Mucosa of descending colon (tissue), 3 donors: Measurements from ENCODE around the gene PIK3R3. TPM values are rescaled to one million over a fixed set of nuclear protein-coding genes. Genes with fewer than 3 reads are reported as not detected.

Experiments used
- ATAC-seq: fragments of 200-7000 bp; cut with Tn5 transposase; one replicate; pipeline ENCODE4 v1.9.1; 2020; ENCODE audit warnings: mild to moderate bottlenecking, moderate library complexity
- DNase-seq, 3 donors: peaks; one replicate each; pipeline ENCODE4 v3.0.0-alpha.2; 2020
- H3K36me3 ChIP-seq: fragments of 200-600 bp; one replicate; pipeline ENCODE4 v1.8.0; 2021; ENCODE audit warnings: low read depth, mild to moderate bottlenecking
- H3K4me1 ChIP-seq: fragments of 200-600 bp; one replicate; pipeline ENCODE4 v1.8.0; 2021; ENCODE audit warnings: low read depth, mild to moderate bottlenecking
- H3K4me3 ChIP-seq: fragments of 200-600 bp; one replicate; pipeline ENCODE4 v1.8.0; 2021; ENCODE audit warnings: mild to moderate bottlenecking
- H3K9me3 ChIP-seq: fragments of 200-600 bp; one replicate; pipeline ENCODE4 v1.8.0; 2021; ENCODE audit warnings: mild to moderate bottlenecking
- CTCF ChIP-seq: fragments of 200-600 bp; IDR thresholded peaks from one replicate; pipeline ENCODE4 v1.8.0; 2022; ENCODE audit warnings: antibody characterized with exemption, mild to moderate bottlenecking
- intact Hi-C, 2 donors: fragments of 100-400 bp; cut with DNase I in 1 of 2; cut with micrococcal nuclease in 1 of 2; formaldehyde crosslinking; loops; one replicate each; pipeline versions ENCODE4 v1.11.0 to v1.11.1; 2022; cut with DNase I, micrococcal nuclease
- total RNA-seq, 3 donors: library from RNA; stranded (reverse); fragmentation: NEBNext Ultra II Directional in 2 of 3; extraction: Animal tissue kit (Norgen Biotek cat#: 25700) in 2 of 3; gene quantifications; one replicate each; pipeline versions ENCODE4 v1.2.1 to v1.2.4, GENCODE V29; 2021 to 2023
- donor health status: DM: no; HTN: no; CAD: no; lungs with moderate emphysema.
- donor health status: DM: no; HTN: no; CAD: no.
- donor health status: DM: no; HTN: yes; CAD: no.

Gene PIK3R3
- total RNA-seq, 3 donors from 2014 or later: 5.9 to 15.6 (median 10.6) TPM

GRCh38 chr1:46001081-46001785 lies 131.2 kb downstream of the PIK3R3 start:
- TF ChIP-seq CTCF: no peak
- Histone ChIP-seq H3K9me3 (no peaks in the 10 kb centered on the region), H3K36me3 (no peaks in the 10 kb centered on the region), H3K4me1 (no peaks in the 10 kb centered on the region), H3K4me3 (no peak overlapping the region)
- intact Hi-C loops: no loop called here
- ATAC-seq (no peak), DNase-seq (no peak)

GRCh38 chr1:45999507-45999906 lies 132.9 kb downstream of the PIK3R3 start:
- DNase-seq (no peak), ATAC-seq (no peak)
- intact Hi-C loops: no loop called here
- Histone ChIP-seq H3K36me3 (no peaks in the 10 kb centered on the region), H3K4me1 (no peaks in the 10 kb centered on the region), H3K9me3 (no peaks in the 10 kb centered on the region), H3K4me3 (no peak overlapping the region)
- no peak for TF ChIP-seq CTCF

GRCh38 chr1:45998020-45998617 lies 134.3 kb downstream of the PIK3R3 start:
- no peak for DNase-seq
- intact Hi-C loops: no loop called here

GRCh38 chr1:45995298-45995697 lies 137.1 kb downstream of the PIK3R3 start:
- Histone ChIP-seq H3K4me3 (no peak overlapping the region), H3K9me3 (no peaks in the 10 kb centered on the region), H3K36me3 (no peaks in the 10 kb centered on the region), H3K4me1 (no peaks in the 10 kb centered on the region)
- TF ChIP-seq CTCF: no peak
- ATAC-seq: no peak
- intact Hi-C loops: no loop called here
- DNase-seq: no peak

More at GRCh38 chr1:45998020-45998617, 134.3 kb downstream of the PIK3R3 start:
- Histone ChIP-seq H3K4me3 (no peak overlapping the region), H3K9me3 (no peaks in the 10 kb centered on the region), H3K36me3 (no peaks in the 10 kb centered on the region), H3K4me1 (no peaks in the 10 kb centered on the region)
- TF ChIP-seq CTCF: no peak
- ATAC-seq: no peak

GRCh38 chr1:45994423-45994822 lies 138.0 kb downstream of the PIK3R3 start:
- intact Hi-C loops: no loop called here
- Histone ChIP-seq H3K4me1 (no peaks in the 10 kb centered on the region), H3K4me3 (no peak overlapping the region), H3K36me3 (no peaks in the 10 kb centered on the region), H3K9me3 (no peaks in the 10 kb centered on the region)
- no peak for TF ChIP-seq CTCF
- ATAC-seq: no peak
- DNase-seq: no peak

Other genes starting within 250 kb of the PIK3R3 start
- gene TSPAN1, start 42.5 kb upstream of the PIK3R3 start, total RNA-seq: 1,000 to 10,000 TPM in 2 of 3 donors, 100 to 1,000 TPM in 1; 723 to 1,819 (median 1,586) TPM
- not detected for gene P3R3URF, start 43.9 kb upstream of the PIK3R3 start, total RNA-seq
- gene POMGNT1, start 65.8 kb upstream of the PIK3R3 start, total RNA-seq: 10 to 100 TPM; 23.8 to 39.0 (median 38.4) TPM
- gene LURAP1, start 70.7 kb upstream of the PIK3R3 start, total RNA-seq: 1 to 10 TPM in 2 of 3 donors, under 1 TPM in 1; 0.63 to 5.9 (median 1.6) TPM
- gene RAD54L, start 115.1 kb upstream of the PIK3R3 start, total RNA-seq: 1 to 10 TPM; 3.0 to 8.0 (median 3.6) TPM
- gene LRRC41, start 171.0 kb upstream of the PIK3R3 start, total RNA-seq: 10 to 100 TPM; 41.8 to 56.0 (median 43.1) TPM
- gene UQCRH, start 171.1 kb upstream of the PIK3R3 start, total RNA-seq: 100 to 1,000 TPM; 266 to 387 (median 282) TPM
- gene NSUN4, start 208.2 kb upstream of the PIK3R3 start, total RNA-seq: 10 to 100 TPM; 18.5 to 20.6 (median 20.5) TPM